ENCODE results near the gene NIPSNAP2. TPM values are rescaled to one million over a fixed set of nuclear protein-coding genes. Genes with fewer than 3 reads are reported as not detected.

NIPSNAP2 gene
- total RNA-seq, 4 donors from 2014 or later = 54.4 to 61.0 (median 59.0) TPM

DNA sequence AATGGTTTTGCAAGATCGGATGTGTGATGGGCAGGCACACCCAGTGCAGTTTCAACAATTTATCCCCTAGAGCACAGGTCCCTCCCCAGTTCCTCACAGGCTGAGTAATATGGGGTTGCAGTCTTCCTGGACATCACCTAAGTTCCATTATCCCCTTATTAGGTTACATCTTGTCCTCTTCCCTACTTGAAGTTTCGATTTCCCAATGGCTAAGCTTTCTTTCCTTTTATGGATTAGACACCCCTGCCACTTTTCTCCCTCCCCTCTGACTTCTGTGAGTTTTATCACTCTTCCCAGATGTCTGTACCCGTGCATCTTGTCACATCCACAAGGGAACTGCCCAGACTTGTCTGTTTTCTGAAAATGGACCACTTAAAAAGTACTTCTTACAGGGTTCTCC lies 2.4 kb upstream of the NIPSNAP2 start:
- H3K27ac ChIP-seq = no peak overlapping the region
- H3K4me1 ChIP-seq = peaks cover 0 to 28% (median 7%) of the 10 kb centered on the region in 4 donors
- no peak overlapping the region for H3K4me3 ChIP-seq
- TF ChIP-seq EP300 (IDR thresholded peaks at IDR 0.05) (no peak), POLR2A (IDR thresholded peaks at IDR 0.05) (no peak)
- TF ChIP-seq, protein P1, sequence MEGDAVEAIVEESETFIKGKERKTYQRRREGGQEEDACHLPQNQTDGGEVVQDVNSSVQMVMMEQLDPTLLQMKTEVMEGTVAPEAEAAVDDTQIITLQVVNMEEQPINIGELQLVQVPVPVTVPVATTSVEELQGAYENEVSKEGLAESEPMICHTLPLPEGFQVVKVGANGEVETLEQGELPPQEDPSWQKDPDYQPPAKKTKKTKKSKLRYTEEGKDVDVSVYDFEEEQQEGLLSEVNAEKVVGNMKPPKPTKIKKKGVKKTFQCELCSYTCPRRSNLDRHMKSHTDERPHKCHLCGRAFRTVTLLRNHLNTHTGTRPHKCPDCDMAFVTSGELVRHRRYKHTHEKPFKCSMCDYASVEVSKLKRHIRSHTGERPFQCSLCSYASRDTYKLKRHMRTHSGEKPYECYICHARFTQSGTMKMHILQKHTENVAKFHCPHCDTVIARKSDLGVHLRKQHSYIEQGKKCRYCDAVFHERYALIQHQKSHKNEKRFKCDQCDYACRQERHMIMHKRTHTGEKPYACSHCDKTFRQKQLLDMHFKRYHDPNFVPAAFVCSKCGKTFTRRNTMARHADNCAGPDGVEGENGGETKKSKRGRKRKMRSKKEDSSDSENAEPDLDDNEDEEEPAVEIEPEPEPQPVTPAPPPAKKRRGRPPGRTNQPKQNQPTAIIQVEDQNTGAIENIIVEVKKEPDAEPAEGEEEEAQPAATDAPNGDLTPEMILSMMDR (IDR thresholded peaks at IDR 0.05) = no peak
- DNase-seq (ENCODE audit: low spot score in 2 of 2) = no peak
- no peaks in the 10 kb centered on the region for H3K9me3 ChIP-seq
- H3K36me3 ChIP-seq = peaks cover 0 to 7% (median 0%) of the 10 kb centered on the region in 3 donors
- no peaks in the 10 kb centered on the region for H3K27me3 ChIP-seq
- 69 to 81% methylated on average over 3 of the region's 3 CpGs for WGBS, 2 donors

DNA sequence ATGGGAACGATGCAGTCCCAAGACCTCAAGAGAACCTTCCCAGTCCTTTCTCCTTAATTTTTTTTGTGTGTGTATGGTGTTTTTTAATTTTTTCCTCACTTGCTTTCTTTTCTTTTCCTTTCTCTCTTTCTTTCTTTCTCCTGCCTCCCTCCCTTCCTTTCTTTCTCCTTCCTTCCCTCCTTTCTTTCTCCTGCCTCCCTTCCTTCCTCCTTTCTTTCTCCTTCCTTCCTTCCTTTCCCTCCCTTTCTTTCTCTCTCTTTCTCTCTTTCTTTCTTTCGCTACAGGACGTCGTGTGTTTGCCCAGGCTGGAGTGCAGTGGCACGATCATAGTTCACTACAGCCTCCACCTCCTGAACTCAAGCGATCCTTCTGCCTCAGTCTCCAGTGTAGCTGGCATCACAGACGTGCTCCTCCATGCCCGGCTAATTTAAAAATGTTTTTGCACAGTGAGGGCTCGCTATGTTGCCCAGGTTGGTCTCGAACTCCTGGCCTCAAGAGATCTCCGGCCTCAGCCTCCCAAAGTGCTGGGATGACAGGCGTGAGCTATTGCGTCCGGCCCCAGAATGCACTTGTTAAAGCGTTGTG lies 709 bp upstream of the NIPSNAP2 start:
- H3K27me3 ChIP-seq = no peaks in the 10 kb centered on the region
- peak overlapping the region; percentile 16 to 97 (median 94) for H3K27ac ChIP-seq
- peaks cover 0 to 28% (median 7%) of the 10 kb centered on the region in 4 donors for H3K4me1 ChIP-seq
- DNase-seq (ENCODE audit: low spot score in 2 of 2) = no peak
- 72 to 73% methylated on average over 15 of the region's 15 CpGs for WGBS, 2 donors
- H3K4me3 ChIP-seq = peak overlapping the region; percentile 47 to 77 (median 57)
- no peaks in the 10 kb centered on the region for H3K9me3 ChIP-seq
- H3K36me3 ChIP-seq = peaks cover 0 to 23% (median 0%) of the 10 kb centered on the region in 3 donors
- TF ChIP-seq, protein P1 (IDR thresholded peaks at IDR 0.05) = no peak
- no peak for TF ChIP-seq EP300 (IDR thresholded peaks at IDR 0.05)
- no peak for TF ChIP-seq POLR2A (IDR thresholded peaks at IDR 0.05)

GRCh38 chr7:55965100-55965470 lies 700 bp downstream of the NIPSNAP2 start:
- peaks cover 0 to 28% (median 7%) of the 10 kb centered on the region in 4 donors for H3K4me1 ChIP-seq
- TF ChIP-seq POLR2A (IDR thresholded peaks at IDR 0.05) (no peak), EP300 (IDR thresholded peaks at IDR 0.05) (no peak)
- TF ChIP-seq, protein P1 (IDR thresholded peaks at IDR 0.05) = no peak
- H3K36me3 ChIP-seq = peaks cover 0 to 36% (median 0%) of the 10 kb centered on the region in 3 donors
- H3K27me3 ChIP-seq = no peaks in the 10 kb centered on the region
- 2% methylated on average over 13 to 14 of the region's 14 CpGs for WGBS, 2 donors
- peak in 1 of 2 donors; percentile 22 for DNase-seq (ENCODE audit: low spot score in 2 of 2)
- no peaks in the 10 kb centered on the region for H3K9me3 ChIP-seq
- peak overlapping the region; percentile 48 to 77 (median 66) for H3K4me3 ChIP-seq
- peak overlapping the region; percentile 90 to 97 (median 95) for H3K27ac ChIP-seq

- WGBS, 2 donors = 72 to 76% methylated on average over 13 of the region's 13 CpGs
Observed at GRCh38 chr7:55965805-55966421, 1.5 kb downstream of the NIPSNAP2 start.

More at GRCh38 chr7:55965805-55966421, 1.5 kb downstream of the NIPSNAP2 start:
- H3K27me3 ChIP-seq = no peaks in the 10 kb centered on the region
- DNase-seq (ENCODE audit: low spot score in 2 of 2) = no peak
- H3K36me3 ChIP-seq = peaks cover 0 to 44% (median 0%) of the 10 kb centered on the region in 3 donors
- peak overlapping the region in 1 of 4 donors; percentile 77 for H3K4me3 ChIP-seq
- no peaks in the 10 kb centered on the region for H3K9me3 ChIP-seq
- TF ChIP-seq EP300 (IDR thresholded peaks at IDR 0.05) (no peak), POLR2A (IDR thresholded peaks at IDR 0.05) (no peak)
- TF ChIP-seq, protein P1 (IDR thresholded peaks at IDR 0.05) = no peak
- H3K27ac ChIP-seq = peak overlapping the region in 2 of 4 donors; percentile 94 to 97
- peaks cover 0 to 33% (median 7%) of the 10 kb centered on the region in 4 donors for H3K4me1 ChIP-seq

Measured in tibial nerve (tissue), 4 donors.